ENCODE data around the gene PRIM2.
"Not testable (repeated sequence)": the region's sequence is repeated elsewhere in the genome, so short reads cannot be mapped to it uniquely, and the experiment has no call there.

Gene PRIM2

DNA sequence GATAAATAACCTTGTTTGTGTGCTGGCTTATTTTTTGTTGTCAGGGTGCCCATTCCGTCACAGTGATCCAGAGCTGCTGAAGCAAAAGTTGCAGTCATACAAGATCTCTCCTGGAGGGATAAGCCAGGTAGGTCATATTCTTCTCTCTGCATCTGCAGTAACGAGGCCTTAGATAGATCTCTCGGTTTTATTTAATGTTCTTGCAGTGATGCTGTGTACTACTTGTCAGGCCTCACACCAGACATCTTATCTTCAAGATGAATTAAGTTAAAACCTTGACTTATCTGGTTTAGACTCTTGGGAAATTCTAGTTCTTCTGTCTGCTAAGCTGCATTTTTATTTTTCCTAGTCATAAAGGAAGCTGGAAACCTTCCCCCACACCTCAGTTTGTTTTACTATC is 288.9 kb downstream of the PRIM2 start:
- DNase-seq (ENCODE audit: low read depth, low spot score), result not testable (repeated sequence)

DNA sequence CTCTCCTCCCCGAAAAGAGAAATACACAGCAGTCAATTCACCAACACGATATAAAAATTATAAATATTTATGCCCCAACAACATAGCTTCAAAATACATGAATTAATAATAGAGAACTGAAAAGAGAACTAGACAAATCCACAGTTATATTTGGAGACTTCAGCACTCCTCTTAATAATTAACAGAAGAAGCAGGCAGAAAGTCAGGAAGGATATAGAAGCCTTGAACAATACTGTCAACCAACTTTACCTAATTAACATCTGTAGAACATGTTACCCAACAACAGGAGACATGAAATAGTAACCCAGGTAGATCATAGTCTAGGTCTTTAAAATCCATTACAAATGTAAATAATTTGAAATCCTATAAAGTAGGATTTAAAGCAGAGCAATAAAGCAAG is 293.2 kb downstream of the PRIM2 start:
- not testable (repeated sequence) for DNase-seq (ENCODE audit: low read depth, low spot score)

DNA sequence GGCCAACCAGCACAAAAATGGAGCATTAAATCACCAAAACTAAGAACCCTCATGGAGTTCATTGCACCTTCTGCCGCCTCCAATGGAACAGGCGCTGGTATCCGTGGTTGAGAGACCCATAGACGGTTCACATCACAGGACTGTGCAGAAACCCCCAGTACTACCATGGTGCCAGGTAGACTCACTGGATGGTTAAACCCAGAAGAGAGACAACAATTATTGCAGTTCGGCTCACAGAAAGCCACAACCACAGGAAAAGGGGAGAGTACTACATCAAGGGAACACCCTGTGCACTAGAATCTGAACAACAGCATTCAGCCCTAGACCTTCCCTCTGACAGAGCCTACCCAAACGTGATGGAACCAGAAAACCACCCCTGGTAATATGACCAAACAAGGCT is 301.5 kb downstream of the PRIM2 start:
- DNase-seq (ENCODE audit: low read depth, low spot score), result not testable (repeated sequence)

GRCh38 chr6:57631773-57632172 is 314.3 kb downstream of the PRIM2 start:
- not testable (repeated sequence) for DNase-seq (ENCODE audit: low read depth, low spot score)

GRCh38 chr6:57658526-57658925 is 341.1 kb downstream of the PRIM2 start:
- DNase-seq (ENCODE audit: low read depth, low spot score), result not testable (repeated sequence)

- DNase-seq (ENCODE audit: low read depth, low spot score), result not testable (repeated sequence)
These were observed 342.4 kb downstream of the PRIM2 start for GRCh38 chr6:57659794-57660193.

GRCh38 chr6:57660940-57661339 is 343.5 kb downstream of the PRIM2 start:
- DNase-seq (ENCODE audit: low read depth, low spot score), result not testable (repeated sequence)

DNA sequence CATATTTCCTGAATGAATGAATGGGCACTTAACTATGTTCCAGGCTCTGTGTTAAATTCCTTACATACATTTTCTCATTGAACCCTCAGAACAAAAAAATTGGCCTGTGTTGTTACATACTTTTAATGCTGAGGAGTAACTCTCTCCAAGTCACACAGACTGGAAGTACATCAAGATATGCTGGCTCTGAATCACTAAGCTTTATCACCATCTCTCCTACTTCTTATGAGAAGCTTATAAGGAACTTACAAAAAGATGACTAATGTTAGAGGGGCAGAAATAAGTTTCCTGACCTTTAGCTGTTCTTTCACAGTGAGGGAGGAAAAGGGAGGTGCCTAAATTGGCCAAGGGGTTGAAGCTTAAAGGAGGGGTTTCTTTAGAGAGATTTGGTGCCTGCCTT is 350.7 kb downstream of the PRIM2 start:
- not testable (repeated sequence) for DNase-seq (ENCODE audit: low read depth, low spot score)

DNA sequence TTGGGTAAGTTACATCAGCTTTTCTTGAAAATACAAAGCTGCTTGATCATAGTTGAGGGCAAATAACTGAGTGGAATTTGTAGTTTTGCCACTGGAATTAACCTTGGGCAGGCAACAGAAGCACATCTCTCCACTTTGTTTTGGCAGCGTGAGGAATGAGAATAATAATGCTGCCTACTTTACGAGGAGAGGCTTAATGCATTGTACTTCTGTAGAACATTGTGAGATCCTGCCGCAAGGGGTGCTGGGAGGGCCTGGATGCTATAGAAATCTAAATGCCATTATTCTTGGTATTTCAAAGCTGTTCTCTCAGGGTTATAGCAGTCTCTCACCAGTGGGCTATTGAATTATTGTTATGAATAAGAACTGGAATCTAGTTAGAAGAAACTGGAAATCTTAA is 353.8 kb downstream of the PRIM2 start:
- DNase-seq (ENCODE audit: low read depth, low spot score), result not testable (repeated sequence)

- peak; percentile 41 for DNase-seq (ENCODE audit: low read depth, low spot score)
These were observed 354.7 kb downstream of the PRIM2 start for GRCh38 chr6:57671937-57672627.

- peak; percentile 47 for DNase-seq (ENCODE audit: low read depth, low spot score)
These were observed 355.9 kb downstream of the PRIM2 start for GRCh38 chr6:57673281-57673680.

- not testable (repeated sequence) for DNase-seq (ENCODE audit: low read depth, low spot score)
These were observed 358.0 kb downstream of the PRIM2 start for GRCh38 chr6:57675386-57675785.

DNA sequence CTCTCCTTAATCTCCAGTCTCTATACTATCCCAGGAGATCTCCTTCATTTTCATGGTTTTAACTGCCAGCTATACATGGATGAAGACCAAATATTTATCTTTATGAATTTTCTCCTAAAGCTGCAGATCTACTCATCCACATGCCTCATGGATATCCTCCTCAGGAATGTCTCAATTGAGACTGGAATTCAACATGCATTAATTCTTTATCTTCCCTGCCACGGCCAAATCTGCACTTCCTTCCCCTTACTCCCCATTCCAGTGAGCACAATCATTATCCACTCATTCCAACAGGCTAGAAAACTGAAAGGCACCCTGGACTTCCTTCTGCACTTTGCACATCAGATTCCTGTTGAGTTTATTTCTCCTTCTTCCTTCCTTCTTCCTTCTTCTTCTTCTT is 379.0 kb downstream of the PRIM2 start:
- DNase-seq (ENCODE audit: low read depth, low spot score), result not testable (repeated sequence)
